KBM-7 (cell line): ENCODE measurements around the gene CHST1.

Experiments used
- DNase-seq: peaks from one replicate; pipeline ENCODE4 v3.0.0-alpha.2; 2015
- in situ Hi-C: fragments of 300-500 bp; cut with MboI; formaldehyde crosslinking; loops from 2 replicates; pipeline ENCODE4 v1.14.3; 2020; ENCODE audit warnings: low sequenced_read_pairs, low pct_unique_long_range_greater_than_20kb, mixed read lengths

CHST1 gene

DNA sequence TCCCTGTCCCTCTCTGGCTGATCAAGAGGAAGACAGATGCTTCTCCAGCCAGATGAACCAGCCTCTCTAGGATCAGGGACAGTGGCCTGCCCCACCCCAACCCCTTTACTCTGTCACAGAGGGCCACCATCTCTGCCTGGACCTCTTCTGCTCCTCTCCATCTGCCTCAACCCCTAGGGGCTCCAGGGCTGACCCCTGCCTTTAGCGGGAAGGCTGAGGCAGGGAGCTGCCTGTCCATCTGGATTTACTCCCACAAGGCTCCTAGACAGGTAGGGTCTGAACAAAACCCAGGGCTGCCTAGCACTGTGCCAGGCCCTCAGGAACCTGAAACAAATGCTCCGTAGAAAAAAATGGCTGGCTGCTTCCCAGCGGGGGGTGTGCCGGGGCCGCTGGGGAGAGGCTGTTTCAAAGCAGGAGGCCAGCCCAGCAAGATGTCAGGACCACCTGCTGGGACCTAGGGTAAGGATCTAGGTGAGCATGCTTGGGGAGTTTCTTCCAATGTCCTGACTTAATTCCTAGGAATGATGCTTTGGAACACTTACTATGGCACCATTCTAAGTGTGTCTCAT, 3.2 kb downstream of the CHST1 start:
- in situ Hi-C loops, result no loop called here
- no peak for DNase-seq

DNA sequence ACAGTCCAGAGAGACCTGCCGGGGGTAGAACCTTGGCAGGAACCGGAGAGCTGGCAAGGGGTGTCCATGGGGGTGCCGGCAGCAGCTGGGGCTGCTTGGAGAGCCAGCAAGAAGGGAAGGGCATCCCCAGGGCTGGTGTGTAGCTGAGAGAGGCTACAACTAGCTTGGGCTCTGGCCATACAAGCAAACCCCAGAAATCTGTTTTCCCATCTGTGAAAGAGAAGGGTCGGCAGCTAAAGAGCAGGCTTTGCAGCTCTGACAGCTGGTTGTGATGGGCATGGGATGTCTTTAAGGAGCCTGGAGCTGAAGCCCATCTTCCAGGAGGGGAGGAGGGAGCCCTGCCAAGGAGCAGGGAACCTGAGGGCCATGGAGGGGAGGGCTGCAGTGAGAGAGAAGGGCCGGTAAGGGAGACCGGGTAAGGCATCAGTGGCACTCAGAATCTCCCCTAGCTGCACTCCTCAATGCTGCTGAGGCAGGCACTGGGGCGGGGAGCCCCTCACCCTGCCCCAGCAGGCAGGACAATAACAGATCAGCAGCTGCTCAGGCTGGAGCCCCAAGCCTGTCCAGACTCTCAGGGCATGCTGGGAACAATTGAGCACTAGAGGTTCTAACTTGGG, 3.9 kb downstream of the CHST1 start:
- in situ Hi-C loops, result no loop called here
- DNase-seq, result no peak

DNA sequence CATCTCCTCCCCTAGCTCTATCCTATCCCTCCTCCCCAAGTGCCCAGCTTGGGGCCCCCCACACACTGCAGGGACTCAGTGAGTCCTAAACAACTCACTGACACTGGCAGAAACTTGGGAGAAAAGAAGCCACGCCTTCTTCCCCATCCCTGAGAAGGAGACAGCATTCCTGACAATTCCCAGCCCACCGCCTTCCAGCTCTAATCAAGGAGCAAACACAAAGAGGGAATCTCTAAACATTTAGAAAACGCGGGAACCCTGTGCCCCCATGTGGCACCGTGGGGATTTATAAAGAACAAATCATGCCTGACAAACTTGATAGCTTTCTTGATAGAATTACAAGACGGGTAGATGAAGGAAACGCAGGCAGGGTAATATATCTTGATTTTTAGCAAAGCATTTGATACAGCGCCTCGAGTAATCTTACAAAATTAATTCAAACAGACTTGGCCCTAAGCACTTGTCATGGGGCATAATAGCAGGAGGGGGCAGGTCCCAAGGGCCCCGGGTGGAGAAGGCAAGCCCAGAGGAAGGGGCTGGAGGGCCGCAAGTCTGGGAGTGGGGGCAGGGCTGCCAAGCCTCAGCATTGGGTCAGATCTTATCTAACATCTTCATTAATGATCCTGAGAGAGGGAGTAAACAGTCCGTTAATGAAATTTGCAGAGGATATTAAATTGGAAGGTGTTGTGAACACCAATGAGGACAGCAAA, 4.5 kb downstream of the CHST1 start:
- in situ Hi-C loops, result no loop called here
- DNase-seq, result no peak

DNA sequence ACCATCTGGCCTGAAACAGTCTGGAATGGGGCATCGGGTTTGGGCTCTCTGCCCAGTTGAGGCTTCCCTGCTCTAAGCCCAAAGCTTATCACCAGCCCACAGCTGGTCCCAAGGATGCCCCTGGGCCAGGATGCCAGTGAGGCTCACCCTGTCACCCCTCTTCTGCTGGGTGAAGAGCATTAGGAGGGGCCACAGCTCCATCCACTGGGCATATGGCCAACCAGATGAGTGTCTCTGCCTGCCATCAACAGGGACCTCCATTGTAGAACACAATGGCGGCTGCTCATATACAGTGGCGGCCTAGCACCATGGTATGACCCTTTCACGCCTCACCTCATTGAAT, 5.6 kb downstream of the CHST1 start:
- DNase-seq, result no peak
- in situ Hi-C loops, result no loop called here

DNA sequence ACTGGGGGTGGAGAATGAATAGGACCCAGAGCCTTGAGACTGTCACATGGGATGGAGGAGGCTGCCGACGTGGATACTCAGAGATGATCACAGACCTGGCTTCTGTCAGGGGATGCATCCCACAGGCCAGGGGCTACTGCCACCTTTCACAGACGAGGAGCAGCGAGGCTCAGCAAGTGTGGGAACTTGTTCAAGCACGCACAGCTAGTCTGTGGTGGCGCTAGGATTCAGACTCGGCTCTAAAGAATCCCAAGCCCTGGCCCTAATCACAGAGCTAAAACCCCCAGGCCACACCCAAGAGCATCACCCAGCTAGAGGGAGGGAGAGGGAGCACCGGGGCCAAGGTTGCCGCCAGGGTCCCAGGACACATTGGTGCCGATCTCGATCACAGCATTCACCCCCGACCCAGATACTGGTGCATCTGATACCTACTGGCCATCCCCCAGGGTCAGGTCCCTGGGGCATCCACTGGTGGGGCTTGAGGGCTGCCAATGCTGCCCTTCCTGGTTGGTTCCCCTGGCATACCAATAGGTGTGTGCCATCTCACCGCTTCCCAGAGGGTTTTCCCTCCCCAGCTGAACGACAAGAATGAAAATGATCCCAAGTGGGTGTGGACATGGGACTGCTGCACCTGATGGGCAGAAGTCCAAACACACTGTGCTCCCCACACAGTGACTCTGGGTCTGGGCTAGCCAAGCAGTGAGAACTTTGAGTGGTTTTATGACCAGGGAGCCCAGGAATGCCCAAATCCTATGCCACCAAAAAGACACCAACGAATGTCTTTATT, 6.2 kb downstream of the CHST1 start:
- no peak for DNase-seq
- in situ Hi-C loops, result no loop called here

DNA sequence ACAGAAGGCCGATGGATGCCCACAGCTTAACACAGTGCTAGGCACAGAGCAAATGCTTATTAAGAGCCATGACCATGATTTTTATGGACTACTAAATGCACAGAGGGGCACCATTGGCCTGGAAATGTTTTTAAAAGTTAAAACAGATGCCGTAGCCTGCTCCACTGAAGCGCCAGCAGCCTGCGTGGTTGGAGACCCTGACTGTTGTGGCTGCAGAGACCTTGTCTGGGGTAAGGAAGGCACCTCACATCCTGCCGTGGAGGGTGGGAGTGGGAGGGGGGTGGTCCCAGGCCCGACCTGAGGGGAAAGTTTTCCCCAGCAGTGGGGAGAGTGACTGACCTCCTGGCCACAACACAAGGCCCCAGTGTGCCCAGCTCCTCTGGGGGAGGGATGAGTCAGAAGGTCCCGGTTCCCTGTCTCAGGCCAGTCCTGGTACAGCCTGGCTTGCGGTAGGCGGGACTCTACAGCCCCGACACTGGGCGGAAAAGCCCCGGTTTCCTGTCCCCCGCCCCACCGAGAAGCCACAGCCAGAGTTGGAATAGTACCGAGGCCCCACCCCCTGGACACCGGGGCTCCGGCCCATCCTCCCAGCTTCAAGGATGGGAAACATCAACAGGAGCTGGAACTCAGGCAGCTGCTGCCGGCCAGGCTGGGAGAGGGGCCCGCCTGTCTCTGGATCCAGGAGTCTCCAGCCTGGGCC, 7.0 kb downstream of the CHST1 start:
- in situ Hi-C loops, result no loop called here
- no peak for DNase-seq

DNA sequence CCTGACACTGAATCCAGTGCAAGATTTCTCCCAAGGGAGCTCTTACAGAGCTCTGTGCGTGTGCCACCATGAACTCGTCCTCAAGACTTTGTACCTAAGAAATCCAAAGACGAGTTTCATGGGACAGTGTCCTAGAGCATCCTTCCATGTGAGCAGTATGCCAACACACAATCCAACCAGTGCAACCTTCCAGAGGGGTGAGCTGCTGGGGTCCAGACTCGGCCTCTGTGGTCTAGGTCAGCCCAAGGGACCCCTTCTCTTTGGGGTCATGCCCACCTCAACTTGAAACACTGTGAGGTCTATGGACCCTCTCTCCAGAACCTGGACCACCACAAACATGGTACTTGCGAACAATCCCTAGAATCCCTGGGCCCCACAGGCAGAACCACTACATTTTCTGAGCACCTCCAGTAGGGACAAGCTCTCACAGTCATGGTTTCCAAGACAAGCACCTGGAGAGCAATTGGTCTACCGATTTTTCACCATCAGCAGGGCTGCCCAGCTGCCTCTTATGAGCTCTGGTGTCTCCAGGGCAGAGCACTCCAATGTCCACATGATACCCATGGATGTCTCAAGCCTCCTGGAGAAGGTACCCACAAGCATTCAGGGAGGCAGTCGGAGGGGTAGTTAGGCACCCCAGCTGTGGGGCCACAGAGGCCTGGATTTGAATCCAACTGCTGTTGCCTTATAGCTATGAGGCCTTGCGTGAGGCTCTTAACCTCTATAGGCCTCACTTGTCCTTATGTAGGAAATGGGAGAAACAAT, 7.7 kb downstream of the CHST1 start:
- DNase-seq, result no peak
- in situ Hi-C loops, result no loop called here

DNA sequence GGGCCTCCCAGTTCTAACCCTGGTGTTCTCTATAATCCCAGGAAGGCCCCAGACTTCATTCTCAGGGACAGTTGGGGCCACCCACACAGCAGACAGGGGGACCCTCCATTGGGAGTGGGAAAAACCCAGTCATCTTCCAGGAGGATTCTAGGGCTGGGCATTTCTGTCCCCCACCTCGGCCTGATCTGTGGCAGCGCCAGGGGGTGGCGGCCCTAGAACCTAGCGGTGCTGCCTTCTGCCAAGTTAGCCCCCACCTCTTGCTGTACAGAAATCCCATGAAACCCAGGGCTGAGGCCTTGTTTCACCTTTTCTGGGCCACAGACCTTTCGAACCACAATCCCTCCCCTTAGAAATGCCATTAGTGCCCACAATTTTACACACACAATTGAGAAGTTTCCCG, 9.6 kb downstream of the CHST1 start:
- DNase-seq, result no peak
- in situ Hi-C loops, result no loop called here

DNA sequence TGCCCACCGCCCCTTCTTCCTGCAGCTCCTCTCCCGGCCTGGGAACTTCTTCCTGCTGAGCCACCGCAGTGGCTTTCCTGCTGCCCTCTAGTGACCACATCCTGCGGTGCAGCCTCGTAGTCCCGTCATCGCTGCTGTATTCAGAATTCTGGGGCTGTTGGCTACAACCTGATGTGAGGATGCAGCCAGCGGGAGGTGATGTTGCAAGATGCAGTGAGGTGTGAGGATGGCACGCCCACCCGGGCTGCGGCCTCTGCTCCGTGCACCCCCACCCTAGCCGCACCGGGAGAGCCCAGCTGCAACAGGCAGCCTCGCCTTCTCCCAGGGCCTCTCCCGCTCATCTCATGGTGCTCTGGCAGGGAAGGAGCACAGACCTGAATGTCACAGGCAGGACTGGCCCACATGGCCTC, 10.1 kb downstream of the CHST1 start:
- in situ Hi-C loops, result no loop called here
- peak; percentile 66 for DNase-seq

DNA sequence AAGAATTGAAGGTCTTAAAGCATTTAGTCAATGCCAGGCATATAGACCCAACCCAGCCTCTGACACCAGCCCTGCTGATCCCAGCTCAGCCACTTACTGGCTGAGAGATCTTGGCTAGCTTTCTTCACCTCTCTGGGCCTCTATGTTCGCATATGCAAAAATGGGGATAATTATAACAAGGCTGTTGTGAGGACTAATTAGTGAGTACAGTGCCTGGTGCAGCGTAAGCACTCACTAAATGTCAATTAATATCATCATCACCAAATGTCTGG, 10.5 kb downstream of the CHST1 start:
- no peak for DNase-seq
- in situ Hi-C loops, result no loop called here

DNA sequence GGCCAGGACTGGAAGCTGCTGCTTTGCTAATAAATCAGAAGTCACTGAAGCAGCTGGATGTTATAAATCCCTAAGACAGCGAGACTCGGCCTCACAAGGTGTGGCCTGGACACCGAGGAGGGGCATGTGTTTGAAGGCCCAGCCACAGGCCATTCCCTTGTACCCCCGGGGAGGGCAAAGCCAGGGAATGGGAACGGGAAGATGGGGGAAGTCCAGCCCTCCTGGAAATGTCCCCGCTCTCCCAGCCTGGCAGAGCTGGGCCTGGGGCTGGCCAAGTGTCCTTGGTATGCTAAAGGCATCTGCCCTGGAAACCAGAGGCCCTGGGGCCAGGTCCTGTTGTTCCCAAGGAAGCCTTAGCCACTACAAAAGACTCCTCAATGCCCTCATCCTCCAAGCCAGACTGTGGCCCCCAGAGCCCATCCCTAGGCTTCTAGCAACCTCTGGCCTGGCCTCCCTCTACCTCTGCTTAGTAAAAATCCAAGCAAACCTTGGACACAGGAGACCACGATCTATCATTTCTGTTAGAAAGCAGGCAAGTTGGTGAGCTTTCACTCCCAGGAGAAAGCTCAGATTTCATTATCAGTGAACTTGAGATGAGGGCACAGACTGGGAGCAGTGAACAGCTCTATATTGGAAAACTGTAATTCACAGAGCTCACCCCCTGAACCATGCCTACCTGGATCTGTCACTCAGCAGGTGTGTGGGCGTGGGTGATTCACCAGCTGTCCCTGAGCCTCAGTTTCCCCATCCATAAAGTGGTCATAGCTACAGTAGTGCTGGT, 11.0 kb downstream of the CHST1 start:
- DNase-seq, result no peak
- in situ Hi-C loops, result no loop called here

DNA sequence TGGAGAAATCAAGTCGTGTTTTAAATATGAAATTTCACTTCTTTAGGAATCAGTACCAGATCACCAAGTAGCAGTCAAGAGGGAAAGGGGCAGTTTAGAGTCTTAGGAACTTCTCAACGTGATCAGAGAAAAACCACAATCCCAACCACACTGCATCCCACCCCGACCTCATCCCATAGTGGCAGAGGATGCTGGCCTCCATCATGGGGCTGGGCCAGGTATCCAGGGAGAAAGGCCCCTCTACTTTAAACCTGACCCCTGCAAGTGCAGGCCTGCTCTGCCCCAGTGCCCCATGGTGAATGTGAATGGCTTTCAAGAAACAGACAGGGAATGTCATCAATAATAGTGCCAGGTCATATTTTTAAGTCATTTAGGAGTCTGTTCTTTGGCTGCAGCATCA, 12.1 kb downstream of the CHST1 start:
- in situ Hi-C loops, result no loop called here
- no peak for DNase-seq

DNA sequence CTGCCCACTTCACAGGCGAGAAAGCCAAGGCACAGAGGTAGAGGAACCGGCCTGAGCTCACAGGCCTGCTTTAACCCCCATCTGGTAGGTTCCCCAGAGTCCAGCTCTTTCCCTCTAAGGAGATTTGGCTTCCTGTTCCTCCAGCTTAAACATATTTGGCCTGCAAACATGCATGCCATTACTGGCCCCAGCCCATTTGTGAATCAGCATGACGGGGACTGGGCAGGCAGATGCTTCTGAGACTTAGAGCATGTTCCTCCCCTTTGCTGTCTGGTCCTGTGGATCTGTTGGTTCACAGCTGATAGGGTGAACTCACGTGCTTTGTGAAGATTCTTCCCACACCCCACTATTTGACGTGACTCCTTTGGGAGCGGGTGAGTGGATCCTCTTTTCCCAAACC, 12.6 kb downstream of the CHST1 start:
- no peak for DNase-seq
- in situ Hi-C loops, result no loop called here

DNA sequence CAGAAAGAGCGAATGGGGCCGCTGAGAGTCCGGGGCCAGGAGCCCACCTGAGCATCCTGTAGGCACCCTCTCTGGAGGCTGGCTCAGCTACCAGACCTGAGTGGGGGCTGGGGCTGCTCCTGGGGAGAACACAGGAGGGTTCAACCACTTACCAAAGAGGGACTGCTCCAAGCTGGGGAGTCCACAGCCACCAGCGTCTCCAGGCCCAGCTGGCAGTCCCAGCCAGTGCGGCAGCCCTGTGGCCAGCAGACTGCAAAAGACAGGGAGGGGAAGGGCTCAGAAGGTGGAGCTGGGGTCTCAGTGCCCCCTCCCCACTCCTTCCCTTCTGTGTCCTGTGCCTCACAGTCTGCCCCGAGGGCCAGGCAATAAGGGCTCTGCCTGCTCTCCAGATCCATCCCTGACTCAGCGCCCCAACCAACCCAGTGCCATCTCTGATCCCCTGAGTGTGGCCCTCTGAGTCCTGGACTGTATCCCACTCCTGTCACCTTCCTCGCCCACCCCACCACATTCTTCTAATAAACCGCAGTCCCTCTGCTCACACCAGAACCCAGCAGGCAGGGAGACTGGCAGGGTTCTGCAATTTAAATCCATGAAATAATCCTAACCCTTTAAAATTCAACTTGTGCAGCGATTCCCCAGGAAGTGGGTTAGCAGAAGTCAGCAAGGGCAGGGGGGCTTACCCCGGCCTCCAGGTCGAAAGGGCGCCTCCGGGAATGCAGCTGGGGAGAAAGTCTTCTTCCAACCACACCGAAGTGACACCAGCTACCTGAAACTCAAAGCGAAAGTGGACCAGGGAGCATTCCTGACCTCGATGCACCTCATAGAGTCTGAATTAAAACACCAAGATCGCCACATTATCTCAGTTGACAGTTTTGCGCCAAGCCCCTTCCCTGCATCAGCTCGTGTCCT, 13.3 kb downstream of the CHST1 start:
- in situ Hi-C loops, result no loop called here
- DNase-seq, result no peak

DNA sequence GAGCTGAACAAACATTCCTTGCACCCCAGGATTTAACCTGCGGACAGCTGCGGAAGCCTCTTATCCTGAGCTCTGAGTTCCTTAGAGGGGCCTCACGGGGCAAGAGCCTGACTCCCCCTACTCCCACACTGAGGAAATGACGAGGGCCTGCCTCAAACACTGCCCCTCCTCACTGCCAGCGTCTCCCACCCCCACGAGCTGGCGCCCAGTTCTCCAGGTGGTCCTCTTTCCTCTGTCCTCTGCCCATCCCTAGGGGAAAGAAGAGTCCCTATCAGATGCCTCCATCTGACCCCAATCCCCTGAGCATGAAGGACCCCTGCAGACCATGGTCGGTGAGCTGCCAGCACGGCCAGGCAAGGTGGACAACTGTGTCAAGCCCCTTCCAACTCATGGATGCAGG, 14.3 kb downstream of the CHST1 start:
- in situ Hi-C loops, result no loop called here
- DNase-seq, result no peak

DNA sequence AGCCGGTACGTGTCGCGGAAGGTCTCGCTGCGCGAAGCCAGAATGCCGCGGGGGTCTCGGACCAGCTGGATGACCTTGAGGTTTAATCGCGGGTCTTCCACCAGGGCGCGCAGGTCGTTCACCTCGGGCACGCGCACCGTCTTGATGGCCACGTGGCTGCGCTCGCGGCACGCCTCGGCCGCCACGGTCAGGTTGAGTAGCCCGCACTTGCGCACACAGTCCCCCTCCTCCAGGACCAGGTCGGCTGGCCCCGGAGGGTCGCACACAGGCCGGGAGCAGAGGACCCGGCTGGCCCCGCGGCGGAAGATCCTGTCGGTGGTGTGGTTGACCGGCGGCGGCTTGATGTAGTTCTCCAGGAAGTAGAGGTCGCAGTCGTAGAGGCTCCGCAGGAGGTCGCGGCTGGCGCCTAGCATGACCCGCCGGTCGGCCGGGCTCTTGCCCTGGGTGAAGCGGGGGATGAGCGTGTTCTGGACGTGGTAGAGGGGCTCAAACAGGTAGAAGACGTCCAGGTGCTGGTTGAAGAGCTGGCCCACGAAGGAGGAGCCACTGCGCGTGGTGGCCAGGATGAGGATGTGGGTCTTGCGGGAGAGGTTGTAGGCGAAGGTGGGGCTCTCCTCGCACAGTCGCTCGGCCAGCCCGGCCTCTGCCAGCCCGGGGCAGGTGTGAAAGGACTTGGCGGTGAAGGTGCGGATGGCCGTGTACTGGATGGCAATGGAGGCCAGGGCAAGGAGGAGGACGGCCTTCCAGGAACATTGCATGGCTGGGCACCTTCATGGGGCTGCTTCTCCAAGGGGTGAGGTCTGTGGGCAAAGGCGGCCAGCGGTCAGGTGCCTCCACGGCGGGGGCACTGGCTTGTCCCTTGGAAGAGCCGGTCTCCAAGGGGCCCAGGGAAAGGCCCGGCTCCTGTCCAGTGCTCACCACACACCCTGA, 15.0 kb downstream of the CHST1 start:
- DNase-seq, result no peak
- in situ Hi-C loops, result no loop called here
